Psoas muscle (tissue), 8 donors: Measurements from ENCODE around the gene GMEB2. TPM values are rescaled to one million over a fixed set of nuclear protein-coding genes. Genes with fewer than 3 reads are reported as not detected.

Experiments used
- ATAC-seq, 4 donors: fragments of 200-7000 bp; cut with Tn5 transposase; one replicate each; pipeline ENCODE4 v1.9.1; 2020; ENCODE audit warnings: moderate library complexity in 3 of 4, mild to moderate bottlenecking in 2 of 4
- DNase-seq, 2 donors: peaks; one replicate each; pipeline ENCODE4 v3.0.0-alpha.2; 2020
- H3K27ac ChIP-seq: fragments of 200-600 bp; one replicate; pipeline ENCODE4 v1.8.0; 2022
- H3K27me3 ChIP-seq, 3 donors: fragments of 200-600 bp in 1 of 3; one replicate each; pipeline versions ENCODE4 v1.6.1 to v1.8.0; 2013 to 2022; ENCODE audit warnings: low read length in 2 of 3, mild to moderate bottlenecking in 2 of 3, moderate library complexity in 1 of 3; ENCODE audit not compliant: insufficient read depth in 3 of 3
- H3K36me3 ChIP-seq, 2 donors: fragments of 200-600 bp in 1 of 2; one replicate each; pipeline versions ENCODE4 v1.6.1 to v1.8.0; 2013 to 2022; ENCODE audit warnings: low read depth in 1 of 2, mild to moderate bottlenecking in 1 of 2, moderate library complexity in 1 of 2; ENCODE audit not compliant: insufficient read depth in 1 of 2
- H3K4me1 ChIP-seq: fragments of 200-600 bp; one replicate; pipeline ENCODE4 v1.8.0; 2022
- H3K4me3 ChIP-seq: fragments of 200-600 bp; one replicate; pipeline ENCODE4 v1.8.0; 2022; ENCODE audit warnings: mild to moderate bottlenecking
- H3K9me3 ChIP-seq: fragments of 200-600 bp; one replicate; pipeline ENCODE4 v1.8.0; 2022
- CTCF ChIP-seq: fragments of 200-600 bp; IDR thresholded peaks from one replicate; pipeline ENCODE4 v1.8.0; 2022; ENCODE audit warnings: antibody characterized with exemption
- WGBS, 3 donors: extraction: QIAGEN DNeasy Blood & Tissue Kit; methylation state at CpG; one replicate each; pipeline versions ENCODE4 v1.1.6 to v1.1.7; 2013; 5-methylcytosine and 5-hydroxymethylcytosine counted together
- intact Hi-C, 2 donors: fragments of 100-400 bp; cut with DNase I; formaldehyde crosslinking; loops; one replicate each; pipeline versions ENCODE4 v1.11.0 to v1.14.2; 2022
- polyA plus RNA-seq, 3 donors: library from polyadenylated mRNA; stranded (reverse); fragments of 200-250 nt; gene quantifications; one replicate each; pipeline ENCODE4 v1.2.3, GENCODE V29; 2013
- total RNA-seq, 4 donors: library from RNA; stranded (reverse); fragmentation: NEBNext Ultra II Directional in 2 of 4; extraction: Animal tissue kit (Norgen Biotek cat#: 25700) in 2 of 4; gene quantifications; one replicate each; pipeline versions ENCODE4 v1.2.1 to v1.2.4, GENCODE V29; 2021 to 2023
- donor health status: healthy with polysubstance abuse.
- donor health status: DM: no; HTN: no; CAD: no; lungs with moderate emphysema.
- donor health status: Bipolar disorder and iron deficiency.
- donor health status: healthy.
- donor health status: DM: yes; HTN: yes; CAD: no.
- donor health status: DM: no; HTN: no; CAD: no.
- donor health status: DM: no; HTN: no; CAD: no.
- donor health status: DM: yes; HTN: yes; CAD: no.

Gene GMEB2
- total and polyA plus RNA-seq, 7 donors: 5.4 to 10.1 (median 8.5) TPM

GRCh38 chr20:63546956-63547724, 79.8 kb downstream of the GMEB2 start:
- Histone ChIP-seq H3K4me3 (no peak overlapping the region), H3K27ac (no peak overlapping the region), H3K27me3 (peaks cover 0 to 66% (median 25%) of the 10 kb centered on the region in 3 donors), H3K4me1 (no peaks in the 10 kb centered on the region), H3K36me3 (no peaks in the 10 kb centered on the region), H3K9me3 (no peaks in the 10 kb centered on the region)
- intact Hi-C loops: no loop called here
- WGBS, 3 donors: 37 to 53% (median 43%) methylated on average over 44 to 58 of the region's 58 CpGs
- DNase-seq (no peak), ATAC-seq (no peak)
- TF ChIP-seq CTCF: no peak

GRCh38 chr20:63546256-63546955, 80.5 kb downstream of the GMEB2 start:
- WGBS, 3 donors: 53 to 68% (median 59%) methylated on average over 18 to 20 of the region's 20 CpGs

GRCh38 chr20:63545814-63546213, 81.1 kb downstream of the GMEB2 start:
- no peak for ATAC-seq
- TF ChIP-seq CTCF: no peak
- Histone ChIP-seq H3K4me1 (no peaks in the 10 kb centered on the region), H3K27me3 (peaks cover 0 to 56% (median 18%) of the 10 kb centered on the region in 3 donors), H3K4me3 (no peak overlapping the region), H3K9me3 (no peaks in the 10 kb centered on the region), H3K36me3 (no peaks in the 10 kb centered on the region), H3K27ac (no peak overlapping the region)
- intact Hi-C loops: no loop called here
- no peak for DNase-seq
- 52 to 63% (median 63%) methylated on average over 6 of the region's 6 CpGs for whole genome bisulfite sequencing, 3 donors

More at GRCh38 chr20:63546256-63546955, 80.5 kb downstream of the GMEB2 start:
- no peaks in the 10 kb centered on the region for H3K4me1 ChIP-seq
- DNase-seq: no peak
- no peak overlapping the region for H3K4me3 ChIP-seq
- TF ChIP-seq CTCF: no peak
- ATAC-seq: no peak
- H3K27me3 ChIP-seq: peaks cover 0 to 61% (median 23%) of the 10 kb centered on the region in 3 donors
- intact Hi-C loops: no loop called here
- H3K27ac ChIP-seq: no peak overlapping the region
- no peaks in the 10 kb centered on the region for H3K9me3 ChIP-seq
- H3K36me3 ChIP-seq: no peaks in the 10 kb centered on the region

- Histone ChIP-seq H3K9me3 (no peaks in the 10 kb centered on the region), H3K27me3 (peaks cover 0 to 49% (median 16%) of the 10 kb centered on the region in 3 donors), H3K27ac (no peak overlapping the region), H3K36me3 (no peaks in the 10 kb centered on the region), H3K4me3 (no peak overlapping the region), H3K4me1 (no peaks in the 10 kb centered on the region)
- intact Hi-C loops: no loop called here
- 64 to 72% (median 71%) methylated on average over 18 to 19 of the region's 19 CpGs for WGBS, 3 donors
- no peak for DNase-seq
- ATAC-seq: no peak
- TF ChIP-seq CTCF: no peak
Observed at GRCh38 chr20:63544958-63545516, 81.9 kb downstream of the GMEB2 start.
